HEK293 (cell line): ENCODE results near the gene KLK3.

ENCODE experiments used
- YY1 ChIP-seq: fragments of 450-650 bp; formaldehyde crosslinking; IDR thresholded peaks from 2 replicates; pipeline ENCODE4 v1.5.1; 2018; ENCODE audit warnings: missing biosample characterization, missing genetic modification characterization
- ZNF23 ChIP-seq: fragments of 450-650 bp; formaldehyde crosslinking; IDR thresholded peaks from 2 replicates; pipeline ENCODE4 v1.5.1; 2016; ENCODE audit warnings: missing biosample characterization, missing genetic modification characterization, borderline replicate concordance
- ZNF335 ChIP-seq: fragments of 450-650 bp; formaldehyde crosslinking; conservative IDR thresholded peaks from 2 replicates; pipeline ENCODE4 v1.5.1; 2016; ENCODE audit warnings: missing biosample characterization, missing genetic modification characterization
- ZNF341 ChIP-seq: fragments of 450-650 bp; formaldehyde crosslinking; IDR thresholded peaks from 2 replicates; pipeline ENCODE4; 2016; ENCODE audit warnings: low read depth, missing biosample characterization, missing genetic modification characterization
- ZNF580 ChIP-seq: fragments of 450-650 bp; formaldehyde crosslinking; IDR thresholded peaks from 2 replicates; pipeline ENCODE4 v1.5.1; 2016; ENCODE audit warnings: missing biosample characterization, missing genetic modification characterization
- TF ChIP-seq, protein P1 (sequence below): fragments of 450-650 bp; formaldehyde crosslinking; IDR thresholded peaks from 2 replicates; pipeline ENCODE4 v1.5.1; 2016; ENCODE audit warnings: missing biosample characterization, missing genetic modification characterization

- TF ChIP-seq, protein P1, sequence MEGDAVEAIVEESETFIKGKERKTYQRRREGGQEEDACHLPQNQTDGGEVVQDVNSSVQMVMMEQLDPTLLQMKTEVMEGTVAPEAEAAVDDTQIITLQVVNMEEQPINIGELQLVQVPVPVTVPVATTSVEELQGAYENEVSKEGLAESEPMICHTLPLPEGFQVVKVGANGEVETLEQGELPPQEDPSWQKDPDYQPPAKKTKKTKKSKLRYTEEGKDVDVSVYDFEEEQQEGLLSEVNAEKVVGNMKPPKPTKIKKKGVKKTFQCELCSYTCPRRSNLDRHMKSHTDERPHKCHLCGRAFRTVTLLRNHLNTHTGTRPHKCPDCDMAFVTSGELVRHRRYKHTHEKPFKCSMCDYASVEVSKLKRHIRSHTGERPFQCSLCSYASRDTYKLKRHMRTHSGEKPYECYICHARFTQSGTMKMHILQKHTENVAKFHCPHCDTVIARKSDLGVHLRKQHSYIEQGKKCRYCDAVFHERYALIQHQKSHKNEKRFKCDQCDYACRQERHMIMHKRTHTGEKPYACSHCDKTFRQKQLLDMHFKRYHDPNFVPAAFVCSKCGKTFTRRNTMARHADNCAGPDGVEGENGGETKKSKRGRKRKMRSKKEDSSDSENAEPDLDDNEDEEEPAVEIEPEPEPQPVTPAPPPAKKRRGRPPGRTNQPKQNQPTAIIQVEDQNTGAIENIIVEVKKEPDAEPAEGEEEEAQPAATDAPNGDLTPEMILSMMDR (tag by site-specific recombination) = no peak
- TF ChIP-seq ZNF335 = no peak
- no peak for TF ChIP-seq ZNF341 (tag by site-specific recombination)
- TF ChIP-seq YY1 (tag by site-specific recombination) = no peak
- no peak for TF ChIP-seq ZNF580 (tag by site-specific recombination)
- TF ChIP-seq ZNF23 (tag by site-specific recombination) = no peak
Measured at GRCh38 chr19:50897191-50897607, 42.5 kb downstream of the KLK3 start.
